A673 (cell line): Measurements from ENCODE around the gene TMEM38A.

Source experiments
- CTCF ChIP-seq: fragments of 300-800, 200-600 bp; sonication (generic); conservative IDR thresholded peaks from 2 replicates; pipeline ENCODE4 v1.5.1; 2017; ENCODE audit warnings: low read depth, mild to moderate bottlenecking, antibody characterized with exemption, low read length, moderate library complexity, mixed read lengths
- EZH2 ChIP-seq: fragments of 200-600 bp; sonication (generic); IDR thresholded peaks from 2 replicates; pipeline ENCODE4 v1.6.1; 2017; ENCODE audit warnings: borderline replicate concordance, low read depth, mild to moderate bottlenecking, mixed read lengths, antibody characterized with exemption, low read length; ENCODE audit not compliant: poor library complexity, severe bottlenecking

GRCh38 chr19:16655727-16656126, 5.2 kb upstream of the TMEM38A start:
- TF ChIP-seq CTCF = no peak
- TF ChIP-seq EZH2 = no peak
